Fibroblast of pulmonary artery (primary cell): Measurements from ENCODE around the gene NEDD9.
A peak's percentile ranks its signal among the peaks of the same experiment; 100 is the strongest.

Experiments used
- DNase-seq: peaks from one replicate; pipeline ENCODE4 v3.0.0-alpha.2; 2010; ENCODE audit warnings: low read depth
- H3K4me3 ChIP-seq: replicated peaks from 2 replicates; pipeline ENCODE4 v1.5.1; 2011; ENCODE audit warnings: low read depth, mild to moderate bottlenecking, control low read depth, low read length, moderate library complexity
- CTCF ChIP-seq: IDR thresholded peaks from 2 replicates; pipeline ENCODE4 v1.5.1; 2011; ENCODE audit warnings: mild to moderate bottlenecking, control low read depth, low read length, inconsistent platforms; ENCODE audit errors: missing control alignments

Gene NEDD9

GRCh38 chr6:11144393-11144851 lies 88.0 kb downstream of the NEDD9 start:
- no peak overlapping the region for H3K4me3 ChIP-seq
- TF ChIP-seq CTCF, result peak; percentile 99
- DNase-seq, result peak; percentile 84

GRCh38 chr6:11143394-11144371 lies 88.8 kb downstream of the NEDD9 start:
- TF ChIP-seq CTCF, result no peak
- no peak overlapping the region for H3K4me3 ChIP-seq
- DNase-seq, result peak; percentile 92

DNA sequence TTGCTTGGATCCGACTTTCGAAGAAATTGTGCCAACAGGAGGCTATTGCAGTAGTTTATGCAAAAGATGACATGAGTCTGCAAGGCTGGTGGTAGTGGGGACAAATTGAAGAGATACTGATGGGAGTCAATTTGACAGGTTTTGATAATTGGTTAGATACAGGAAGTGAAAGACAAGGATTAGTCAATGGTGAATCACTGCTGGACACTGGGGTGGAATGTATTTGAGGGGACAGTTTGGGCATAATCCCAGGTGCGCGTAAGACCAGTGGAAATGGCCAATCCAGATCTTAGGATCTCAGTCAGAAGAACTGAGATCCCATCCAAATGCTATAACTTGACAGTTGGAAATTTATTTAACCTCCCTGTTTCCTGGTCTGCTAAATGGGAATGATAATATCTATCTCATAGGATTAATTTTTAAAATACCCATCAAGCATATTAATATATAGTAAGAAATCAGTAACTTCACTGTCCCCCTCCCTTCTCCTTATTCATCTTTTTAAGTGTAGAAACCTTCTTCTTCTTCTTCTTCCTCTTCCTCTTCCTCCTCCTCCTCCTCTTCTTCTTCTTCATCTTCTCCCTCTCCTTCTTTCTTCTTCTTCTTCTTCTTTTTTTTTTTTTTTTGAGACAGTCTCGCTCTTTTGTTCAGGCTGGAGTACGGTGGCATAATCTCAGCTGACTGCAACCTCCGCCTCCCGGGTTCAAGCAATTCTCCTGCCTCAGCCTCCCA lies 90.0 kb downstream of the NEDD9 start:
- H3K4me3 ChIP-seq, result no peak overlapping the region
- DNase-seq, result no peak
- TF ChIP-seq CTCF, result no peak

DNA sequence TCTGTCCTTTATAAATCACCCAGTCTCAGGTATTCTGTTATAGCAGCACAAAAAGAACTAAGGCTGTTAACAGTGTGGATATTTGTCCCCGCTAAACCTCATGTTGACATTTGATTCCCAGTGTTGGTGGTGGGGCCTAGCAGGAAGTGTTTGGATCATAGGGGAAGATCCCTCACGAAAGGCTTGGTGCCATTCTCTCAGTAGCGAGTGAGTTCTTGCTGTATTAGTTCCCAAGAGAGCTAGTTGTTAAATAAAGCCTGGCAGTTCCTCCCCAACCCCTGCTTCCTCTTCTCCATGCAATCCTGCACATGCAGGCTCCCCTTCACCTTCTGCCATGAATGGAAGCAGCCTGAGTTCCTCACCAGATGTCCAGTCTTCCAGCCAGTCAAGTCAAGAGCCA lies 91.2 kb downstream of the NEDD9 start:
- DNase-seq, result no peak

DNA sequence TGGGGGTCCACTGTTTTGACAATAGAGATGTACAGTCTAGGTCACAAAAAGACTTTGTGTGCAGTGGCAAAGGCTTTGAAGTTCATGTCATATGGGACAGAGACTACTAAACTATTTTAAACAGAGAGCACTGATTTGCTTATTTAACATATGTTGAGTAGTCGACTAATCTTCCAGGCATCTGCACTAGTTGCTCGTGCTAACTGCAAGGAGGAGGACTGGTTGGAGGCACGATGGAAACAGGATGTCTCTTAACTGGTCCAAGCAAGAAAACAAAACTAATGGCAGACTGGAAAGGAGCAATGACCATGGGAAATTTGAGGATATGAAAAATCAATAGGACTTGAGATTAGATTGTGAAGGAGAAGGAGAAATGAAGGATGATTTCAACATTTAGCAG lies 92.4 kb downstream of the NEDD9 start:
- no peak overlapping the region for H3K4me3 ChIP-seq
- no peak for TF ChIP-seq CTCF
- no peak for DNase-seq

More for the DNA sequence above, 91.2 kb downstream of the NEDD9 start:
- TF ChIP-seq CTCF, result no peak
- no peak overlapping the region for H3K4me3 ChIP-seq

GRCh38 chr6:11139051-11139960 lies 93.2 kb downstream of the NEDD9 start:
- DNase-seq, result peak; percentile 35
- TF ChIP-seq CTCF, result no peak
- no peak overlapping the region for H3K4me3 ChIP-seq
